ENCODE data around the gene FKTN. TPM values are rescaled to one million over a fixed set of nuclear protein-coding genes. Genes with fewer than 3 reads are reported as not detected.

FKTN gene
- total and polyA plus RNA-seq, 3 experiments from 2014 or later = 1.5 to 17.4 (median 17.3) TPM

GRCh38 chr9:105593145-105593544 is 35.2 kb downstream of the FKTN start:
- Mint-ChIP-seq H3K4me3 (no peak overlapping the region), H3K27me3 (no peaks in the 10 kb centered on the region), H3K9me3 (peaks cover 9 to 17% (median 12%) of the 10 kb centered on the region in 5 donors), H3K27ac (no peak overlapping the region), H3K4me1 (no peaks in the 10 kb centered on the region), H3K36me3 (peaks cover 24 to 49% (median 31%) of the 10 kb centered on the region in 3 donors)
- DNase-seq = no peak
- H3K27ac ChIP-seq (ENCODE audit: low read depth, low read length) = no peak overlapping the region
- no peaks in the 10 kb centered on the region for H3K36me3 ChIP-seq (ENCODE audit: insufficient read depth, low read length)
- H3K27me3 ChIP-seq (ENCODE audit: insufficient read depth, low read length, poor library complexity, severe bottlenecking) = no peaks in the 10 kb centered on the region
- H3K9me3 ChIP-seq (ENCODE audit: low read length) = no peaks in the 10 kb centered on the region
- POLR2A ChIA-PET = no interaction called here
- H3K4me1 ChIP-seq (ENCODE audit: insufficient read depth, low read length) = no peaks in the 10 kb centered on the region
- CTCF ChIA-PET = no interaction called here
- no peak overlapping the region for H3K4me3 ChIP-seq (ENCODE audit: low read length)

GRCh38 chr9:105608721-105609598 is 51.0 kb downstream of the FKTN start:
- H3K4me3 ChIP-seq (ENCODE audit: low read length) = no peak overlapping the region
- Mint-ChIP-seq H3K27ac (peak overlapping the region in 1 of 8 donors; percentile 2), H3K36me3 (peaks cover 6 to 35% (median 7%) of the 10 kb centered on the region in 3 donors), H3K9me3 (no peaks in the 10 kb centered on the region), H3K4me3 (no peak overlapping the region), H3K27me3 (no peaks in the 10 kb centered on the region), H3K4me1 (no peaks in the 10 kb centered on the region)
- no peak overlapping the region for H3K27ac ChIP-seq (ENCODE audit: low read depth, low read length)
- ChIA-PET CTCF (interaction anchor here (1.0 to 1.6 kb wide), 5 partner anchors 13 to 273 kb away, joined by 3 to 14 read pairs (median 6); no protein-coding TSS in a partner anchor), POLR2A (no interaction called here)
- no peaks in the 10 kb centered on the region for H3K9me3 ChIP-seq (ENCODE audit: low read length)
- H3K36me3 ChIP-seq (ENCODE audit: insufficient read depth, low read length) = no peaks in the 10 kb centered on the region
- no peaks in the 10 kb centered on the region for H3K27me3 ChIP-seq (ENCODE audit: insufficient read depth, low read length, poor library complexity, severe bottlenecking)
- peak in 2 of 5 donors; percentile 12 to 16 for DNase-seq
- no peaks in the 10 kb centered on the region for H3K4me1 ChIP-seq (ENCODE audit: insufficient read depth, low read length)

GRCh38 chr9:105621001-105621400 is 63.1 kb downstream of the FKTN start:
- H3K27me3 Mint-ChIP-seq = no peaks in the 10 kb centered on the region
- no peak overlapping the region for H3K4me3 ChIP-seq (ENCODE audit: low read length)
- no peaks in the 10 kb centered on the region for H3K27me3 ChIP-seq (ENCODE audit: insufficient read depth, low read length, poor library complexity, severe bottlenecking)
- no peaks in the 10 kb centered on the region for H3K9me3 Mint-ChIP-seq
- no peak for DNase-seq
- H3K27ac Mint-ChIP-seq = no peak overlapping the region
- ChIA-PET CTCF (no interaction called here), POLR2A (no interaction called here)
- no peaks in the 10 kb centered on the region for H3K36me3 ChIP-seq (ENCODE audit: insufficient read depth, low read length)
- no peaks in the 10 kb centered on the region for H3K4me1 Mint-ChIP-seq
- no peaks in the 10 kb centered on the region for H3K4me1 ChIP-seq (ENCODE audit: insufficient read depth, low read length)
- no peak overlapping the region for H3K4me3 Mint-ChIP-seq
- no peak overlapping the region for H3K27ac ChIP-seq (ENCODE audit: low read depth, low read length)
- no peaks in the 10 kb centered on the region for H3K9me3 ChIP-seq (ENCODE audit: low read length)
- peaks cover 0 to 36% (median 6%) of the 10 kb centered on the region in 3 donors for H3K36me3 Mint-ChIP-seq

GRCh38 chr9:105625088-105625487 is 67.2 kb downstream of the FKTN start:
- no peak for DNase-seq
- Histone ChIP-seq H3K36me3 (ENCODE audit: insufficient read depth, low read length) (no peaks in the 10 kb centered on the region), H3K4me3 (ENCODE audit: low read length) (no peak overlapping the region), H3K4me1 (ENCODE audit: insufficient read depth, low read length) (no peaks in the 10 kb centered on the region), H3K27ac (ENCODE audit: low read depth, low read length) (no peak overlapping the region), H3K27me3 (ENCODE audit: insufficient read depth, low read length, poor library complexity, severe bottlenecking) (no peaks in the 10 kb centered on the region), H3K9me3 (ENCODE audit: low read length) (no peaks in the 10 kb centered on the region)
- Mint-ChIP-seq H3K9me3 (peaks cover 0 to 3% (median 0%) of the 10 kb centered on the region in 5 donors), H3K27me3 (no peaks in the 10 kb centered on the region), H3K4me3 (no peak overlapping the region), H3K4me1 (no peaks in the 10 kb centered on the region), H3K36me3 (peaks cover 10 to 48% (median 24%) of the 10 kb centered on the region in 3 donors), H3K27ac (no peak overlapping the region)
- POLR2A ChIA-PET = no interaction called here
- CTCF ChIA-PET = interaction anchor here (0.7 kb wide), 1 partner anchor 414 kb away, joined by 4 read pairs; no protein-coding TSS in a partner anchor

- ChIA-PET CTCF (no interaction called here), POLR2A (no interaction called here)
- H3K27me3 Mint-ChIP-seq = no peaks in the 10 kb centered on the region
- H3K27ac Mint-ChIP-seq = no peak overlapping the region
- no peaks in the 10 kb centered on the region for H3K36me3 ChIP-seq (ENCODE audit: insufficient read depth, low read length)
- no peak for DNase-seq
- H3K36me3 Mint-ChIP-seq = peaks cover 23 to 33% (median 27%) of the 10 kb centered on the region in 3 donors
- no peaks in the 10 kb centered on the region for H3K4me1 Mint-ChIP-seq
- no peak overlapping the region for H3K4me3 ChIP-seq (ENCODE audit: low read length)
- H3K9me3 Mint-ChIP-seq = peaks cover 0 to 3% (median 0%) of the 10 kb centered on the region in 5 donors
- H3K27ac ChIP-seq (ENCODE audit: low read depth, low read length) = no peak overlapping the region
- no peaks in the 10 kb centered on the region for H3K4me1 ChIP-seq (ENCODE audit: insufficient read depth, low read length)
- H3K9me3 ChIP-seq (ENCODE audit: low read length) = no peaks in the 10 kb centered on the region
- H3K27me3 ChIP-seq (ENCODE audit: insufficient read depth, low read length, poor library complexity, severe bottlenecking) = no peaks in the 10 kb centered on the region
- H3K4me3 Mint-ChIP-seq = no peak overlapping the region
Observed at GRCh38 chr9:105632807-105633206, 74.9 kb downstream of the FKTN start.

GRCh38 chr9:105633411-105633810 is 75.5 kb downstream of the FKTN start:
- H3K27ac ChIP-seq (ENCODE audit: low read depth, low read length) = no peak overlapping the region
- Mint-ChIP-seq H3K4me1 (no peaks in the 10 kb centered on the region), H3K27ac (no peak overlapping the region), H3K9me3 (peaks cover 0 to 3% (median 0%) of the 10 kb centered on the region in 5 donors), H3K27me3 (no peaks in the 10 kb centered on the region), H3K4me3 (no peak overlapping the region), H3K36me3 (peaks cover 23 to 34% (median 26%) of the 10 kb centered on the region in 3 donors)
- no peak overlapping the region for H3K4me3 ChIP-seq (ENCODE audit: low read length)
- ChIA-PET POLR2A (interaction anchor here (0.6 kb wide), 1 partner anchor 26 kb away, joined by 3 read pairs; no protein-coding TSS in a partner anchor), CTCF (interaction anchor here (0.6 kb wide), 1 partner anchor 217 kb away, joined by 4 read pairs; no protein-coding TSS in a partner anchor)
- no peak for DNase-seq
- H3K27me3 ChIP-seq (ENCODE audit: insufficient read depth, low read length, poor library complexity, severe bottlenecking) = no peaks in the 10 kb centered on the region
- no peaks in the 10 kb centered on the region for H3K36me3 ChIP-seq (ENCODE audit: insufficient read depth, low read length)
- no peaks in the 10 kb centered on the region for H3K9me3 ChIP-seq (ENCODE audit: low read length)
- H3K4me1 ChIP-seq (ENCODE audit: insufficient read depth, low read length) = no peaks in the 10 kb centered on the region

- H3K9me3 ChIP-seq (ENCODE audit: low read length) = no peaks in the 10 kb centered on the region
- no peaks in the 10 kb centered on the region for H3K9me3 Mint-ChIP-seq
- H3K27ac ChIP-seq (ENCODE audit: low read depth, low read length) = no peak overlapping the region
- no peak for DNase-seq
- no peaks in the 10 kb centered on the region for H3K4me1 Mint-ChIP-seq
- H3K4me1 ChIP-seq (ENCODE audit: insufficient read depth, low read length) = no peaks in the 10 kb centered on the region
- no peaks in the 10 kb centered on the region for H3K27me3 ChIP-seq (ENCODE audit: insufficient read depth, low read length, poor library complexity, severe bottlenecking)
- H3K4me3 Mint-ChIP-seq = no peak overlapping the region
- ChIA-PET CTCF (no interaction called here), POLR2A (no interaction called here)
- H3K36me3 ChIP-seq (ENCODE audit: insufficient read depth, low read length) = no peaks in the 10 kb centered on the region
- peaks cover 4 to 42% (median 30%) of the 10 kb centered on the region in 3 donors for H3K36me3 Mint-ChIP-seq
- no peak overlapping the region for H3K27ac Mint-ChIP-seq
- H3K27me3 Mint-ChIP-seq = no peaks in the 10 kb centered on the region
- H3K4me3 ChIP-seq (ENCODE audit: low read length) = no peak overlapping the region
Observed at GRCh38 chr9:105636331-105636730, 78.4 kb downstream of the FKTN start.

GRCh38 chr9:105637787-105638395 is 80.0 kb downstream of the FKTN start:
- H3K36me3 Mint-ChIP-seq = peaks cover 11 to 45% (median 31%) of the 10 kb centered on the region in 3 donors
- CTCF ChIA-PET = interaction anchor here (1.2 kb wide), 1 partner anchor 10 kb away, joined by 4 read pairs; no protein-coding TSS in a partner anchor

More at GRCh38 chr9:105637787-105638395, 80.0 kb downstream of the FKTN start:
- no peak overlapping the region for H3K4me3 Mint-ChIP-seq
- H3K4me1 Mint-ChIP-seq = no peaks in the 10 kb centered on the region
- H3K9me3 Mint-ChIP-seq = no peaks in the 10 kb centered on the region
- Histone ChIP-seq H3K27me3 (ENCODE audit: insufficient read depth, low read length, poor library complexity, severe bottlenecking) (no peaks in the 10 kb centered on the region), H3K9me3 (ENCODE audit: low read length) (no peaks in the 10 kb centered on the region), H3K4me3 (ENCODE audit: low read length) (no peak overlapping the region), H3K4me1 (ENCODE audit: insufficient read depth, low read length) (no peaks in the 10 kb centered on the region), H3K36me3 (ENCODE audit: insufficient read depth, low read length) (no peaks in the 10 kb centered on the region), H3K27ac (ENCODE audit: low read depth, low read length) (no peak overlapping the region)
- H3K27ac Mint-ChIP-seq = no peak overlapping the region
- POLR2A ChIA-PET = no interaction called here
- H3K27me3 Mint-ChIP-seq = no peaks in the 10 kb centered on the region
- no peak for DNase-seq

Measured in CD8-positive, alpha-beta memory T cell (primary cell).